Type B pancreatic cell (in vitro differentiated cells): ENCODE results near the gene TEX26. TPM values are rescaled to one million over a fixed set of nuclear protein-coding genes. Genes with fewer than 3 reads are reported as not detected.

Experiments
- DNase-seq: peaks from one replicate; pipeline ENCODE4 v3.0.0; 2021; ENCODE audit warnings: mixed read lengths; ENCODE audit not compliant: unreplicated experiment; ENCODE audit errors: extremely low spot score
- H3K27ac Mint-ChIP-seq: 2 replicates; pipeline ENCODE4 v1.8.0; 2021; ENCODE audit warnings: mild to moderate bottlenecking, mixed read lengths
- H3K27me3 Mint-ChIP-seq: 2 replicates; pipeline ENCODE4 v1.8.0; 2021; ENCODE audit warnings: mixed read lengths
- H3K36me3 Mint-ChIP-seq: 2 replicates; pipeline ENCODE4 v1.8.0; 2021; ENCODE audit warnings: mixed read lengths
- H3K4me1 Mint-ChIP-seq: one replicate; pipeline ENCODE4 v1.8.0; 2021; ENCODE audit warnings: mixed read lengths; ENCODE audit not compliant: unreplicated experiment
- H3K4me3 Mint-ChIP-seq: 2 replicates; pipeline ENCODE4 v1.8.0; 2021; ENCODE audit warnings: mild to moderate bottlenecking, mixed read lengths
- H3K9me3 Mint-ChIP-seq: 2 replicates; pipeline ENCODE4 v1.8.0; 2021; ENCODE audit warnings: mixed read lengths
- CTCF ChIP-seq: fragments of 200-600 bp; sonication (generic); conservative IDR thresholded peaks from 2 replicates; pipeline ENCODE4 v1.5.0; 2021; ENCODE audit warnings: antibody characterized with exemption, mild to moderate bottlenecking
- total RNA-seq: library from RNA; stranded (reverse); gene quantifications from 2 replicates; pipeline ENCODE4 v1.2.1, GENCODE V29; 2021; ENCODE audit warnings: low replicate concordance

Gene TEX26
- total RNA-seq, 1 donor from 2014 or later: not detected

DNA sequence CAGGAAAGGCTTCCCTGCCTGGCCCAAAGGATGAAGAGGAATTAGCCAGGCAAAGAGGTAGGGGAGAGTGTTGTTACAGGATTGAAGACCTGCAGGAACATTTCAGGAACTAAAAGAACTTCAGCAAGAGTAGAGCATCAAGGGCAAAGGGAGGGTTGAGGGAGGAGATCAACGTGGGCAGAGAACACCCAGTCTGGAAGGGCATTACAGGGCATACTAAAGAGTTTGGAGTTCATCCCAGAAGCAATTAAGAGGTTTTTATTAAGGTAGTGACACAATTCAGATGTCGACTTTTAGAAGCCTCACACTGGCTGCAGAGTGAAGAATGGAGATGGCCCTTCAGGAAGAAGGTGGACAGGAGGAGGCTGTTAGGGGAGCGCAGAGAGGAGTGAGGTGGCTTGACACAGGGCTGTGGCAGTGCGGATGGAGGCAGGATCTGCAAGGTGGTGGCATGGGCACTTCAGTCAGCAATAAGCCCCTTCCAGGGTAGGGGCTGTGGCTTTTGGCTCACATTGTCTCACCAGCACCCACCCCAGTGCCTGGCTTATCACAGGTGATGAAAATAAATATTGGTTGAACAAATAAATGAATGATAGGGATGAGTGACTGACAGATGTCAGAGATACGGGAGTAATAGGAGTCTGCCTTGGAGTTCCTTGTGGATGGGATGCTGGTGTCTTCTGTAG, 24.9 kb downstream of the TEX26 start:
- Mint-ChIP-seq H3K4me3 (no peak overlapping the region), H3K27me3 (peaks cover 14% of the 10 kb centered on the region), H3K27ac (no peak overlapping the region), H3K4me1 (no peaks in the 10 kb centered on the region), H3K9me3 (peaks cover 8% of the 10 kb centered on the region), H3K36me3 (no peaks in the 10 kb centered on the region)
- no peak for DNase-seq
- no peak for TF ChIP-seq CTCF

GRCh38 chr13:30959678-30960077, 27.2 kb downstream of the TEX26 start:
- H3K4me3 Mint-ChIP-seq: no peak overlapping the region
- H3K9me3 Mint-ChIP-seq: peaks cover 14% of the 10 kb centered on the region
- no peak for TF ChIP-seq CTCF
- DNase-seq: no peak
- no peak overlapping the region for H3K27ac Mint-ChIP-seq
- H3K36me3 Mint-ChIP-seq: peaks cover 4% of the 10 kb centered on the region
- peaks cover 20% of the 10 kb centered on the region for H3K27me3 Mint-ChIP-seq
- peaks cover 7% of the 10 kb centered on the region for H3K4me1 Mint-ChIP-seq

DNA sequence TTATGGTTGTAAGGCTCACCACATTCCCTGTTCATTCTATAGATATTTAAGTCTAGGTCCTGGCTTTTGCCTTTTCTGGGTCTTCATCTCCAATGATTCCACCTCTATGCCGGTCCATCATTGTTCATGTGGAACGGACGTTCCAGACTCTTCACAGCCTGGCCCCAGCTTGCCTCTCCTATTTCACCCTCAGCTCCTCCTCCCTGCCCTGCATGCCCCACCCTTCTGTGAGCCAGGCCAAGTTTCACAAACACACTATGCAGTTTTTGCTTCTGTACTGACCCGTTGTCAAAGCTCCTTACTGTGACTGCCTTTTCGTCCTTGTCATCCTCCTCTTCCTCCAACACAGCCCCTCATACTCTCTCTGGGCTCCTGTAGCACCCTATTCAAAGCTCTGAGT, 31.3 kb downstream of the TEX26 start:
- peaks cover 4% of the 10 kb centered on the region for H3K36me3 Mint-ChIP-seq
- TF ChIP-seq CTCF: no peak
- no peak for DNase-seq
- H3K4me3 Mint-ChIP-seq: peak overlapping the region; percentile 34
- H3K27ac Mint-ChIP-seq: peak overlapping the region; percentile 54
- peaks cover 11% of the 10 kb centered on the region for H3K4me1 Mint-ChIP-seq
- peaks cover 14% of the 10 kb centered on the region for H3K27me3 Mint-ChIP-seq
- peaks cover 5% of the 10 kb centered on the region for H3K9me3 Mint-ChIP-seq

- no peak for DNase-seq
- Mint-ChIP-seq H3K4me3 (no peak overlapping the region), H3K27me3 (peaks cover 14% of the 10 kb centered on the region), H3K27ac (no peak overlapping the region), H3K4me1 (peaks cover 17% of the 10 kb centered on the region), H3K9me3 (peaks cover 5% of the 10 kb centered on the region), H3K36me3 (peaks cover 4% of the 10 kb centered on the region)
- no peak for TF ChIP-seq CTCF
Measured at GRCh38 chr13:30965380-30965779, 32.9 kb downstream of the TEX26 start.

GRCh38 chr13:30966101-30966500, 33.6 kb downstream of the TEX26 start:
- Mint-ChIP-seq H3K27ac (no peak overlapping the region), H3K4me1 (peaks cover 17% of the 10 kb centered on the region), H3K36me3 (peaks cover 4% of the 10 kb centered on the region), H3K27me3 (peaks cover 14% of the 10 kb centered on the region), H3K9me3 (peaks cover 5% of the 10 kb centered on the region), H3K4me3 (no peak overlapping the region)
- no peak for TF ChIP-seq CTCF
- DNase-seq: no peak
